Right forelimb (tissue), 1 donor: ENCODE results near the gene TRIP12.
"Not testable (repeated sequence)": the region's sequence is repeated elsewhere in the genome, so short reads cannot be mapped to it uniquely, and the experiment has no call there.

Source experiments
- DNase-seq: peaks from one replicate; pipeline ENCODE4 v3.0.0-alpha.2; 2018

The TRIP12 gene

GRCh38 chr2:229821316-229821715, 100.5 kb downstream of the TRIP12 start:
- DNase-seq: no peak

DNA sequence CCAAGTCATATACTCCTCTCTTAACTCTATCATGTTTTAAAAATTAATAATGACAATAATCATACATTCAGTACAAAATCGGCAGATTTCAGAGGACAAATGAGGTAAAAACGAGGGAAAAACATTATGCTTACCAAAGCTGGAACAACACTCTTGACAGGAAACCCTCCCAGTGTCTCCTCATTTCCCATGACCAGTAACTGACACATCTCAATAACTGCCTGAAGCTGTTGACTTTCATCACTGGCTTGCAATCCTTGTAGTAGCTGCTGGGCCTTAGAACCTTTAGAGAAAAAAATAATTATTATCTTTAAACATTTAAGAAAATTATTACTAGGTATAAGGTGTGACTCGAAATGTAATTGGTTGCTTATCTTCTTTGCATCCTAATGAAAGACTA, 103.6 kb downstream of the TRIP12 start:
- no peak for DNase-seq

DNA sequence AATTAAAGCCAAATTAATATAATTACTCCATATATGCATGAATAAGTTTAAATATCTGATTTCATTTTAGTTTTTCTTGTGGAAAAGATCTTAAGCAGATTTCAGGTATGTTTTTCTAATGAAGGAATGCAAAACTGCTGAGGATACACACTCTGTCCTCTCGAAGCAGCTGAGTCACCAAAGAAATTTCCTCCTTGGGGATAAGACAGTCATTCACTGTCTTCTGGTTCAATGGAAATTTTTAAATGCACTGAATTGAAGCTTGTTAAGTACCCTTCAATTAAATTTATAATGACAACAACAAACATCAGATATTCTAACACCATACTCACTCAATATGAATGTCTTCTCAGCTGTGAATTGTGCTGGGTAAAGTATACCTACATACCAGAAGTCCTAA, 106.0 kb downstream of the TRIP12 start:
- no peak for DNase-seq

- DNase-seq: no peak
Measured at GRCh38 chr2:229815342-229815741, 106.5 kb downstream of the TRIP12 start.

- DNase-seq: no peak
Measured at GRCh38 chr2:229810786-229811185, 111.0 kb downstream of the TRIP12 start.

GRCh38 chr2:229805559-229805958, 116.2 kb downstream of the TRIP12 start:
- DNase-seq: no peak

GRCh38 chr2:229802785-229803184, 119.0 kb downstream of the TRIP12 start:
- DNase-seq: no peak

DNA sequence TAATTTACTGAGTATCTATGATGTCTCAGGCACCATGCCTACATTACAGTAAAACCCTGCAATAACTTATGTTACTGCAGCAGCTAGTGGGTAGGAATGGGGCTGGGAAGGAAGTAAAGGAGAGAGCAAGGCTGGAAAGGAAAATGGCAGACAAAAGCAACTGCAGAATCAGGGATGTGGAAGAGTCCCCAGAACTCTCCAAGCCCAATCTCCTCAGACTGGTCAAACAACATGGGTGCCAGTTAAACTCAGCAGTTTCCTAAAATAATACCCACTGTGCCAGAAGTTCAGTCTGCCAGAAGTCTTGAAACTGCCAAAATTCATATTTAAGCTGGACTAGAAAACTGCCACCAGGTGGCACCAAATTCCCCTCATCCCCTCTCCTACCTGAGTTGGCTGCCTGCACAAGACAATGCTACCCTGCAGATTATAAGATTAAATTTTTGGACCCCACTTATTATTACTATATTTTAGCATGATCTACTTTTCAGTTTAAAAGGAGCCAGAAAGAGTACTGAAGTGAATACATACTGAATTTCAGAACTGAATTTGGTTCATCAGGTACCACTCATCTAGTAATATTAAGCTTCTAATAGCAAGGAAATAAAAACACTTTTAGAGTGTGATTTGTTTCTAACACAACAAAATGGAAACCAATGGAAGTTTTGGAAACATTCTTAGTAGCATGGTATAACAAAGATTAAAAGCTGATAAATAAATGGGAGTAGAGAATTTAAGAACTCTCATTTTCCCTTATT, 120.6 kb downstream of the TRIP12 start:
- peak; percentile 60 for DNase-seq

DNA sequence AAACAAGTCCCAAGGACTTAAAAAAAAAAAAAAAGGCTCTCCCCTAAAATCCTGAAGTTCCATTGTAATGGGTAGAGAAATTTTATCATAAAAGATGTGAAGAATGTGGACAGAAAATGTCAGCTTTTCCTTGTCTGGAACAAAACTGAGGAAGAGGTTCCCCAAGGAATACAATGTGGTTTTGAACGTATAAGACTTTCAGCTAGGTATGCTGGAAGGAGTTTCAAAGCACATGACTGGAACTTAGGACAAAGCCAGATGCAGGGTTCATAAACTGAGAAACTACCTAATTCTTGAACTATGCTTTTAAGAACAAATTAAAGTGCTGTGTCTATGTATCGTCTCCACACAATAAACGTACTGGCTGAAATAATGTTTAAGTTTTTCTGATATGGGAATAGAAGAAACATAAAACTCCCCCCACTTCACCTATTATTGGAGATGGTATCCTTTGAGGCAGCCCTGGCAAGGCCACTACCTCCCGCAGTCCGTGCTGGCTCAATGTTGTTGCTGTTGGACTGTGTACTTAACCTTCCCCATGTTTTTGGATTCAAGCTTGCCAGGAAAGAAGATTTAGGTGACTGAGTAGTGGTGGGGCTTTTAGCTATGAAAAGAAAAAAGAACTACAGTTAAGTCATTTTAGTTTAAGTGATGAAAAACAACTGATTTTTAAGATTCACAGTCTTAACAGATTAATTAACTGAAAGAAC, 123.2 kb downstream of the TRIP12 start:
- no peak for DNase-seq

DNA sequence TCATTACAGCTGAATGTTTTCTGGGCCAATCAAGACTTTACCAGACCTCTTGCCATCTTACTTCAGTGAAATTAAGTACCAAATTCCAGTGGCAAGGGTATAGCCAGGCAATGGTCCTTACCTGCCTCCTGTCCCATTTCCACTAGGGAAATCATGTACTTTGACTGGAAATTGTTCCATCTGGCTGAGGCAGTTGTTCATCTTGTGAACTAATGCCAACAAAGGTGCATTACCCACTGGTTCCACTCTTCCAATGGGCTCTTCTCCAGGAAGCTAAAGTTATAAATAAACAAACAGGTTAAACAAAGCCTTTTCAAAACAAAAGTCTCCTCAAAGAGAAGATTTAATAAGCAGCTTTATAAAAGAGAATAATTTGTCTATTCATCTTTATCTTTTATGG, 126.8 kb downstream of the TRIP12 start:
- no peak for DNase-seq

DNA sequence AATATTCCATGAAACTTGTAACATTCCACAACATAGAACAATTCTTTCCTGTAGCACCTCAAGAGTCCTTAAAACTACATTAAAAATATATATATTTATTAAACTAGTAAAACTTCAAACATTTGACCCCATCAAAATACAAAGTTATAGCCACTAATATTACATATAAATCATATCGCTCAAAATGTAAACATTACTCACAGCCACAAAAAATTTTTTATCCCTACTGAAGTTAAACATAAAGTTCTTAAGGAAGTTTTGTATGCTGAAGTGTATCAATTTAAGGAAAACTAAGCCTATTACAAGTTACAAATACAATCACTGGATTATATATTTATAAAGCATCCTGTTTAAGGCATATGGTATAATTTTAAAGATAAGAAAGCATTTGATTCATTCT, 127.2 kb downstream of the TRIP12 start:
- no peak for DNase-seq

DNA sequence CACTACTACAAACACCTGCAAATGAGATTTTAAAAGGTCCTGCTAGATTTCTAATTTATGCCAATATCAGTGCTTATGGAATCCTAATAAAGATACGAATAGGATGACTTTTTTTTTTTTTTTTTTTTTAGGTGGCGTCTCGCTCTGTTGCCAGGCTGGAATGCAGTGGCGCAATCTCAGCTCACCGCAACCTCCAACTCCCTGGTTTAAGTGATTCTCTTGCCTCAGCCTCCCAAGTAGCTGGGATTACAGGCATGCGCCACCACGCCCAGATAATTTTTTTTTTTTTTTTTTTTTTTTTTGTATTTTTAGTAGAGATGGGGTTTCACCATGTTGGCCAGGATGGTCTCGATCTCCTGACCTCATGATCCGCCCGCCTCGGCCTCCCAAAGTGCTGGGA, 135.5 kb downstream of the TRIP12 start:
- not testable (repeated sequence) for DNase-seq

DNA sequence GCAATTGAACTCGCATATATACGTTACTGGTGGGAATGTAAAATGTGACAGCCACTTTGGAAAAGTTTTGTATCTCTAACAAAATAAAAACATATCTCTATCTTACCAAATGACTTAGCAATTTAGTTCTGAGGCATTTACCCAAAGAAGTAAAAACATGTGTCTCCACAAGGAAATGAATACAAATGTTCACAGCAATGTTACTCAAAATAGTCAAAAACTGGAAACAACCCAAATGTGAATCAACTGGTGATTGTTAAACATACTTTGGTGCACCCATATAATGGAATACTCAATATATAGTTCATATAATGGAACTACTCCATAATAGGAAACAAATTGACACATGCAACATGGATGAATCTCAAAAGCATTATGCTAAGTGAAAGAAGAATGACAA, 137.0 kb downstream of the TRIP12 start:
- no peak for DNase-seq

DNA sequence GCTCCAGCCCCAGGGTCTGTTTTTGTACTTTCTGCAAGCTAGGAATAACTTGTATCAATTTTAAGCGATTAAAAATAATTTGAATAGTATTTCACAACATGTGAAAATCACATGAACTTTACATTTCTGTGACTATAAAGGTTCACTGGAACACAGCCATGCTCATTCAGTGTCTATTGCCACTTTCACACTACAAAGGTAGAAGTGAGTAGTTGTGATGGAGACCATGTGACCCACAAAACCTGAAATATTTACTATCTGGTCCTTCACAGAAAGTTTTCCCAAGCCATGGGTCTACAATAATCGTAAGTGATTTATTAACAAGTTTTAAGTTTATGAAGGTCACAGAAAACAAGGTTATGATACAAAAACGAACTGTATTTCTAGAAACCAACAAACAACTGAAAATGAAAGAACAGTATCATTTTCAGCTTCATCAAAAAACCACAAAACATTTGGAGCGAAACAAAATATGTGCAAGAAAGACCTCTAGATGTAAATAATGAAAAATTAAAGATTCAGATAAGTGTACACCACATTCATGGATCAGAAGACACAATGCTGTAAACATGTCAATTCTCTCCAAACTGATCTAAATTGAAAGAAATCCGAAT, 138.6 kb downstream of the TRIP12 start:
- DNase-seq: no peak

- DNase-seq: no peak
Measured at GRCh38 chr2:229780856-229781773, 140.7 kb downstream of the TRIP12 start.

- DNase-seq: no peak
Measured at GRCh38 chr2:229779650-229780049, 142.2 kb downstream of the TRIP12 start.

DNA sequence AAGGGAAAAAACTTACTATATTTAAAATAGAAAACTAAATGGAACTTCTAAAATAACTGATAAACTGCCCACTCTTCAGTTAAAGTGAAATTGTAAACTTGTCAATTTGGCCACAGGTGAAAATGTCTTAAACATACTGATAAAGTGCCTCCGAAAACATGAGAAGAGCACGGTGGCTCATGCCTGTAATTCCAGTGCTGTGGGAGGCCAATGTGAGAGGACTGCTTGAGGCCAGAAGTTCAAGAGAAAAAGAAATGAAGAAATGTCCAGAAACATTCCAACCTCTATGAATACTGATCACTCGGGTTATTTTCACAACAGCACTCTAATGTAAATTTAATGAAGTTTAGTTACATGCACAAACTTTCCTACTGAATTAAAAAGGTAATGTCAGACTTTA, 144.1 kb downstream of the TRIP12 start:
- no peak for DNase-seq

DNA sequence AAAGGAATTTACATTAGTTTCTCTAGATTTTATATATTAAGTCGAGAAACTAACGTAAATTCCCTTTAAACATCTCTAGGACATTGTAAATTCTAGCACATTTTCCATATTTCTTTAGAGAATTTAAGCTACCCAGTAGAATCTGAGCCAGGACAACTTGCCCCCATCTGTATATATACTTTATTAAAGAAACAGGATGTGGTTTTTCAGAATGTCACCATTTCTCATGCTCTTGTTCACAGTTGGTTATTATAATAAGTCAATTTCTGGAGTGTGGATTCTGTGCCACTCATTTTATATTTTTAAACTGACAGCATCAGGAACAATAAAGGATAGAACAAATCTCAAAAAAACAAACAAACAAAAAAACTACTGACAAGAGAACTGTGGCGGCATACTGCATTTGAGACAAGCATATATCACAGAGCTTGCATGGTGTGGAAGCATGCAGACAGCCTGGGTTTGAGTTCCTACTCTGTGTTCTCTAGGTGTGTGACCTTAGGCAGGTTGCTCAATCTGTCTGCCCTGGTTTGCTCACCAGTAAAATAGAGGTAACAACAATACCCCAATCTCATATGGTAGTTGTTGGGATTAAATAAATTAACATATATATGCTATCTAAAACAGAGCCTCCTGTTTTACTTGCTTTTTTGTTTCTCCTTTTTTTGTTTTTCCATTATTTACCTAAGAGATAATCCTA, 146.0 kb downstream of the TRIP12 start:
- no peak for DNase-seq

GRCh38 chr2:229774237-229774636, 147.6 kb downstream of the TRIP12 start:
- DNase-seq: no peak

GRCh38 chr2:229768235-229768634, 153.6 kb downstream of the TRIP12 start:
- DNase-seq: no peak

DNA sequence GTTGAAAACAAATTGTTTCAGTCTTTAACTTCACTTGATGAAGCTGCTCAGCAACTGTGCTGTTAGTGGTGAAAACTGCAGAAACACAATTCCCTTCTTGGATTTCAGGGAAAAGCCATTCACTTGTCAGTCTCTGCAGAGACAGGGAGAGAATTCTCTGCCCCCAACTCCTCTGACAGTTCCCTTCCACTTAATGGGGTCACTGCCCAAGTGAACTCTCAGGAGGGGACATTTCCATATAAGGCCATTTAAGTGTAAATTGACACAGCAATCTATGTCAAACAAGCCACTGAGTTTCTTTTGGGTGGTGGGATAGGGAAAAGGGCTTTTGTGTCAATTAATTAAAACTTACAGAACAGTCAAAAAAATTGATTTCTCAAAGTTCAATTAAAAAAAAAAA, 156.1 kb downstream of the TRIP12 start:
- no peak for DNase-seq

- no peak for DNase-seq
Measured at GRCh38 chr2:229761663-229762062, 160.1 kb downstream of the TRIP12 start.
